Measurements from ENCODE around the gene TAS1R2. TPM values are rescaled to one million over a fixed set of nuclear protein-coding genes. Genes with fewer than 3 reads are reported as not detected.

Gene TAS1R2
- polyA plus RNA-seq, 1 of the 3 experiments (the other 2 are of a cell fraction), result not detected

DNA sequence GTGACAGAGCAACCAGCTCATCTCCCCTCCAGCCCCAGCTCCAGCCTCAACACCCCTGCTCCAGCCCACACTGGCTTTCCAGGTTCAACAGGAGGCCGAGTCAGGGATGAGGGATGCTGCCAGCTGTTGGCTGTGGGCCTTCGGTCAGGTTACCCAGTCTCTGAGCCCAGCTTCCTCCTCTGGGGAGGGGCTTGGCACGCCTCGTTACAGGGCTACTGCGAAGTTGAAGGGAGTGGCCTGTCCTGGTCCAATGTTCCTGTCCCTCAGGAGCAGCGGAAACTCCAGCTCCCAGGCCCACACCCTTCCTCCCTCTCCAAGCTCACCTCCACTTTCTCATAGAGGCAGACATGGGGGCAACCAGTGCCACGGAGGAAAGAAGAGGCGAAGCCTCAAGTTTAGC is 15.1 kb upstream of the TAS1R2 start (continued):
- TF ChIP-seq, protein P1, sequence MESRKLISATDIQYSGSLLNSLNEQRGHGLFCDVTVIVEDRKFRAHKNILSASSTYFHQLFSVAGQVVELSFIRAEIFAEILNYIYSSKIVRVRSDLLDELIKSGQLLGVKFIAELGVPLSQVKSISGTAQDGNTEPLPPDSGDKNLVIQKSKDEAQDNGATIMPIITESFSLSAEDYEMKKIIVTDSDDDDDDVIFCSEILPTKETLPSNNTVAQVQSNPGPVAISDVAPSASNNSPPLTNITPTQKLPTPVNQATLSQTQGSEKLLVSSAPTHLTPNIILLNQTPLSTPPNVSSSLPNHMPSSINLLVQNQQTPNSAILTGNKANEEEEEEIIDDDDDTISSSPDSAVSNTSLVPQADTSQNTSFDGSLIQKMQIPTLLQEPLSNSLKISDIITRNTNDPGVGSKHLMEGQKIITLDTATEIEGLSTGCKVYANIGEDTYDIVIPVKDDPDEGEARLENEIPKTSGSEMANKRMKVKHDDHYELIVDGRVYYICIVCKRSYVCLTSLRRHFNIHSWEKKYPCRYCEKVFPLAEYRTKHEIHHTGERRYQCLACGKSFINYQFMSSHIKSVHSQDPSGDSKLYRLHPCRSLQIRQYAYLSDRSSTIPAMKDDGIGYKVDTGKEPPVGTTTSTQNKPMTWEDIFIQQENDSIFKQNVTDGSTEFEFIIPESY (IDR thresholded peaks at IDR 0.05; ENCODE audit: borderline replicate concordance, low read depth), result no peak
- no peak for TF ChIP-seq TEAD4 (IDR thresholded peaks at IDR 0.05; ENCODE audit: borderline replicate concordance, insufficient read depth)
- no peak for TF ChIP-seq RAD21 (IDR thresholded peaks at IDR 0.05; ENCODE audit: low read length)
- TF ChIP-seq FOSL2 (IDR thresholded peaks at IDR 0.05; ENCODE audit: borderline replicate concordance, low read depth), result no peak
- TF ChIP-seq, protein P2, sequence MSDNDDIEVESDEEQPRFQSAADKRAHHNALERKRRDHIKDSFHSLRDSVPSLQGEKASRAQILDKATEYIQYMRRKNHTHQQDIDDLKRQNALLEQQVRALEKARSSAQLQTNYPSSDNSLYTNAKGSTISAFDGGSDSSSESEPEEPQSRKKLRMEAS (IDR thresholded peaks at IDR 0.05; ENCODE audit: low read depth), result no peak

DNA sequence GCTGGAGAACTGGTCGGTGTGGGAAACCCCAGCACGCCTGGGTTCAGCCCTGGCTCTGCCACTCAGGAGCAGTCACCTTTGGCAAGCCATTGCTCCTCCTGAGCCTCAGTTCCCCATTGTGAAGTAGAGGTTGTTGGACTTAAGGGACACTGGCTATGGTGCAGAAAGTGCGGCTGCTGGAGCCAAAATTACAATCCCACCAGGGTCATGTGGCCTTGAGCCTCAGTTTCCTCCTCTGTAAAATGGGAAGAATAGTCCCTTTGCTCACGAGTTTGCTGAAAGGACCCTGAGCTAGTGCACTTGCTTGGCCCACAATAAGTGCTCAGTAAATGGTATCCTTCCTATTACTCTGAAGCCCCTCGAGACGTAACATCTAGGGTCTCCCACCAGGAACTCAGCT is 14.6 kb upstream of the TAS1R2 start:
- no peak for DNase-seq
- Histone ChIP-seq H3K4me2 (no peak overlapping the region), H3K9me2 (no peaks in the 10 kb centered on the region), H3K36me3 (replicated peaks in 1 of 2; ENCODE audit: control insufficient read depth in 1 of 2, insufficient read depth in 2 of 2, low read length in 1 of 2) (no peaks in the 10 kb centered on the region), H3K79me2 (ENCODE audit: insufficient read depth) (no peaks in the 10 kb centered on the region), H4K20me1 (ENCODE audit: insufficient read depth) (no peaks in the 10 kb centered on the region), H3K27ac (ENCODE audit: low read depth in 2 of 2, low read length in 1 of 2) (no peak overlapping the region), H3K9ac (no peak overlapping the region), H3F3A (replicated peaks; ENCODE audit: insufficient read depth) (no peaks in the 10 kb centered on the region), H2AFZ (ENCODE audit: low read depth) (no peak overlapping the region), H3K4me1 (ENCODE audit: control insufficient read depth in 1 of 2, insufficient read depth in 2 of 2, low read depth in 1 of 2, low read length in 1 of 2) (peaks cover 0 to 2% of the 10 kb centered on the region in 2 experiments; a peak in 1 of 4 replicates), H3K9me3 (no peaks in the 10 kb centered on the region), H3K4me3 (ENCODE audit: low read depth in 2 of 2, low read length in 1 of 2) (no peak overlapping the region), H3K27me3 (ENCODE audit: insufficient read depth) (no peaks in the 10 kb centered on the region)
- ChIA-PET POLR2A (no interaction called here), CTCF (interaction anchor here (0.7 to 25.9 kb wide), 28 partner anchors 8 to 292 kb away, joined by 3 to 350 read pairs (median 5); partner anchors contain the start of gene TAS1R2)
- 68% methylated on average over 4 of the region's 6 CpGs for WGBS (ENCODE audit: low lambda C conversion rate)
- TF ChIP-seq GATA2 (CRISPR knock-in tag; IDR thresholded peaks at IDR 0.05) (no peak), CHD2 (IDR thresholded peaks at IDR 0.05; ENCODE audit: low read length, partially characterized antibody) (no peak), GABPA (IDR thresholded peaks at IDR 0.05; ENCODE audit: low read depth) (no peak), RCOR1 (IDR thresholded peaks at IDR 0.05; ENCODE audit: low read length) (no peak), NFIC (IDR thresholded peaks at IDR 0.05; ENCODE audit: borderline replicate concordance) (no peak), MXI1 (IDR thresholded peaks at IDR 0.05; ENCODE audit: low read depth, low read length) (no peak), RAD21 (IDR thresholded peaks at IDR 0.05; ENCODE audit: low read length) (no peak), FOXM1 (IDR thresholded peaks at IDR 0.05; ENCODE audit: low read depth) (no peak), RXRA (IDR thresholded peaks at IDR 0.05; ENCODE audit: borderline replicate concordance, low read depth) (no peak), NRF1 (IDR thresholded peaks at IDR 0.05; ENCODE audit: low read depth, low read length) (no peak), EP300 (IDR thresholded peaks at IDR 0.05; ENCODE audit: borderline replicate concordance in 1 of 2, low read depth in 1 of 2, low read length in 1 of 2) (no peak), FOSL2 (IDR thresholded peaks at IDR 0.05; ENCODE audit: borderline replicate concordance, low read depth) (no peak), RFX5 (IDR thresholded peaks at IDR 0.05; ENCODE audit: low read length) (no peak)
- TF ChIP-seq, protein P3, sequence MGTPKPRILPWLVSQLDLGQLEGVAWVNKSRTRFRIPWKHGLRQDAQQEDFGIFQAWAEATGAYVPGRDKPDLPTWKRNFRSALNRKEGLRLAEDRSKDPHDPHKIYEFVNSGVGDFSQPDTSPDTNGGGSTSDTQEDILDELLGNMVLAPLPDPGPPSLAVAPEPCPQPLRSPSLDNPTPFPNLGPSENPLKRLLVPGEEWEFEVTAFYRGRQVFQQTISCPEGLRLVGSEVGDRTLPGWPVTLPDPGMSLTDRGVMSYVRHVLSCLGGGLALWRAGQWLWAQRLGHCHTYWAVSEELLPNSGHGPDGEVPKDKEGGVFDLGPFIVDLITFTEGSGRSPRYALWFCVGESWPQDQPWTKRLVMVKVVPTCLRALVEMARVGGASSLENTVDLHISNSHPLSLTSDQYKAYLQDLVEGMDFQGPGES (IDR thresholded peaks at IDR 0.05; ENCODE audit: low read depth, low read length), result no peak
- TF ChIP-seq, protein P4, sequence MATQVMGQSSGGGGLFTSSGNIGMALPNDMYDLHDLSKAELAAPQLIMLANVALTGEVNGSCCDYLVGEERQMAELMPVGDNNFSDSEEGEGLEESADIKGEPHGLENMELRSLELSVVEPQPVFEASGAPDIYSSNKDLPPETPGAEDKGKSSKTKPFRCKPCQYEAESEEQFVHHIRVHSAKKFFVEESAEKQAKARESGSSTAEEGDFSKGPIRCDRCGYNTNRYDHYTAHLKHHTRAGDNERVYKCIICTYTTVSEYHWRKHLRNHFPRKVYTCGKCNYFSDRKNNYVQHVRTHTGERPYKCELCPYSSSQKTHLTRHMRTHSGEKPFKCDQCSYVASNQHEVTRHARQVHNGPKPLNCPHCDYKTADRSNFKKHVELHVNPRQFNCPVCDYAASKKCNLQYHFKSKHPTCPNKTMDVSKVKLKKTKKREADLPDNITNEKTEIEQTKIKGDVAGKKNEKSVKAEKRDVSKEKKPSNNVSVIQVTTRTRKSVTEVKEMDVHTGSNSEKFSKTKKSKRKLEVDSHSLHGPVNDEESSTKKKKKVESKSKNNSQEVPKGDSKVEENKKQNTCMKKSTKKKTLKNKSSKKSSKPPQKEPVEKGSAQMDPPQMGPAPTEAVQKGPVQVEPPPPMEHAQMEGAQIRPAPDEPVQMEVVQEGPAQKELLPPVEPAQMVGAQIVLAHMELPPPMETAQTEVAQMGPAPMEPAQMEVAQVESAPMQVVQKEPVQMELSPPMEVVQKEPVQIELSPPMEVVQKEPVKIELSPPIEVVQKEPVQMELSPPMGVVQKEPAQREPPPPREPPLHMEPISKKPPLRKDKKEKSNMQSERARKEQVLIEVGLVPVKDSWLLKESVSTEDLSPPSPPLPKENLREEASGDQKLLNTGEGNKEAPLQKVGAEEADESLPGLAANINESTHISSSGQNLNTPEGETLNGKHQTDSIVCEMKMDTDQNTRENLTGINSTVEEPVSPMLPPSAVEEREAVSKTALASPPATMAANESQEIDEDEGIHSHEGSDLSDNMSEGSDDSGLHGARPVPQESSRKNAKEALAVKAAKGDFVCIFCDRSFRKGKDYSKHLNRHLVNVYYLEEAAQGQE (IDR thresholded peaks at IDR 0.05; ENCODE audit: low read depth, low read length), result no peak
